Naive B cell (primary cell): ENCODE data around the gene FRMD4A. TPM values are rescaled to one million over a fixed set of nuclear protein-coding genes. Genes with fewer than 3 reads are reported as not detected.

Experiments
- ATAC-seq, 2 donors: fragments of 150-1000 bp; cut with Tn5 transposase; 2 replicates each; pipeline ENCODE4 v1.10.0; 2021; ENCODE audit warnings: low read depth in 2 of 2, mild to moderate bottlenecking in 2 of 2, moderate library complexity in 2 of 2
- DNase-seq: peaks from one replicate; pipeline ENCODE4 v3.0.0; 2022
- H3K27ac Mint-ChIP-seq, 6 donors: one replicate each; pipeline ENCODE4 v1.8.0; 2020 to 2022; ENCODE audit warnings: mild to moderate bottlenecking in 6 of 6, mixed read lengths in 6 of 6, moderate library complexity in 5 of 6, inconsistent platforms in 2 of 6
- H3K27me3 Mint-ChIP-seq, 3 donors: one replicate each; pipeline ENCODE4 v1.8.0; 2021 to 2022; ENCODE audit warnings: mixed read lengths in 3 of 3, mild to moderate bottlenecking in 1 of 3
- H3K36me3 Mint-ChIP-seq, 2 donors: one replicate each; pipeline ENCODE4 v1.8.0; 2020 to 2022; ENCODE audit warnings: mixed read lengths in 2 of 2, inconsistent platforms in 1 of 2, mild to moderate bottlenecking in 1 of 2
- H3K4me1 Mint-ChIP-seq, 3 donors: one replicate each; pipeline ENCODE4 v1.8.0; 2020 to 2022; ENCODE audit warnings: mixed read lengths in 3 of 3, inconsistent platforms in 1 of 3, mild to moderate bottlenecking in 1 of 3, moderate library complexity in 1 of 3
- H3K4me3 Mint-ChIP-seq, 8 donors: one replicate each; pipeline ENCODE4 v1.8.0; 2020 to 2022; ENCODE audit warnings: mild to moderate bottlenecking in 8 of 8, mixed read lengths in 8 of 8, moderate library complexity in 8 of 8, inconsistent platforms in 2 of 8
- H3K9me3 Mint-ChIP-seq, 7 donors: one replicate each; pipeline ENCODE4 v1.8.0; 2020 to 2022; ENCODE audit warnings: mixed read lengths in 7 of 7, mild to moderate bottlenecking in 5 of 7, inconsistent platforms in 2 of 7, moderate library complexity in 1 of 7
- polyA plus RNA-seq, 6 donors: library from polyadenylated mRNA; unstranded; fragments of 300-500 nt; fragmentation: Illumina TruSeq; gene quantifications; one replicate each; pipeline ENCODE4 v1.2.3, GENCODE V29; 2021; ENCODE audit warnings: low read depth in 6 of 6

Gene FRMD4A
- polyA plus RNA-seq, 6 donors from 2014 or later = 0.09 to 0.20 (median 0.10) TPM; not detected in 3

- Mint-ChIP-seq H3K4me1 (peaks cover 0 to 3% (median under 1%) of the 10 kb centered on the region in 3 donors), H3K27ac (no peak overlapping the region), H3K36me3 (no peaks in the 10 kb centered on the region), H3K4me3 (no peak overlapping the region), H3K27me3 (peaks cover 19 to 57% (median 38%) of the 10 kb centered on the region in 3 donors), H3K9me3 (no peaks in the 10 kb centered on the region)
- DNase-seq = no peak
- ATAC-seq = no peak
Measured at GRCh38 chr10:13701157-13701919, 629.4 kb downstream of the FRMD4A start.

GRCh38 chr10:13700473-13701144 lies 630.1 kb downstream of the FRMD4A start:
- Mint-ChIP-seq H3K27me3 (peaks cover 14 to 57% (median 37%) of the 10 kb centered on the region in 3 donors), H3K36me3 (no peaks in the 10 kb centered on the region), H3K4me3 (peak overlapping the region in 2 of 8 donors; percentile 5 to 75), H3K9me3 (no peaks in the 10 kb centered on the region), H3K4me1 (peaks cover 0 to 3% (median 0%) of the 10 kb centered on the region in 3 donors), H3K27ac (no peak overlapping the region)
- ATAC-seq (no peak), DNase-seq (no peak)

- Mint-ChIP-seq H3K4me3 (no peak overlapping the region), H3K27ac (no peak overlapping the region), H3K9me3 (no peaks in the 10 kb centered on the region), H3K36me3 (no peaks in the 10 kb centered on the region), H3K4me1 (no peaks in the 10 kb centered on the region), H3K27me3 (peaks cover 4 to 43% (median 27%) of the 10 kb centered on the region in 3 donors)
- ATAC-seq = no peak
- DNase-seq = no peak
Measured at GRCh38 chr10:13699216-13699615, 631.5 kb downstream of the FRMD4A start.

- Mint-ChIP-seq H3K4me3 (no peak overlapping the region), H3K4me1 (no peaks in the 10 kb centered on the region), H3K27me3 (peaks cover 0 to 39% (median 25%) of the 10 kb centered on the region in 3 donors), H3K36me3 (no peaks in the 10 kb centered on the region), H3K9me3 (no peaks in the 10 kb centered on the region), H3K27ac (no peak overlapping the region)
- no peak for DNase-seq
- no peak for ATAC-seq
Measured at GRCh38 chr10:13698217-13698616, 632.5 kb downstream of the FRMD4A start.

GRCh38 chr10:13696071-13696470 lies 634.7 kb downstream of the FRMD4A start:
- ATAC-seq (no peak), DNase-seq (no peak)
- no peaks in the 10 kb centered on the region for H3K4me1 Mint-ChIP-seq
- H3K36me3 Mint-ChIP-seq = no peaks in the 10 kb centered on the region
- peak overlapping the region in 1 of 6 donors; percentile 11 for H3K27ac Mint-ChIP-seq
- H3K27me3 Mint-ChIP-seq = peaks cover 0 to 36% (median 23%) of the 10 kb centered on the region in 3 donors
- no peaks in the 10 kb centered on the region for H3K9me3 Mint-ChIP-seq
- H3K4me3 Mint-ChIP-seq = no peak overlapping the region

- Mint-ChIP-seq H3K4me1 (no peaks in the 10 kb centered on the region), H3K9me3 (no peaks in the 10 kb centered on the region), H3K27me3 (peaks cover 0 to 36% (median 23%) of the 10 kb centered on the region in 3 donors), H3K27ac (no peak overlapping the region), H3K36me3 (no peaks in the 10 kb centered on the region), H3K4me3 (no peak overlapping the region)
- no peak for DNase-seq
- ATAC-seq = no peak
Measured at GRCh38 chr10:13695588-13695987, 635.1 kb downstream of the FRMD4A start.

- no peaks in the 10 kb centered on the region for H3K36me3 Mint-ChIP-seq
- no peaks in the 10 kb centered on the region for H3K9me3 Mint-ChIP-seq
- no peaks in the 10 kb centered on the region for H3K4me1 Mint-ChIP-seq
- H3K27ac Mint-ChIP-seq = no peak overlapping the region
- H3K27me3 Mint-ChIP-seq = peaks cover 0 to 23% (median 22%) of the 10 kb centered on the region in 3 donors
- no peak overlapping the region for H3K4me3 Mint-ChIP-seq
- DNase-seq = no peak
- no peak for ATAC-seq
Measured at GRCh38 chr10:13693783-13694700, 636.7 kb downstream of the FRMD4A start.

GRCh38 chr10:13690281-13690825 lies 640.4 kb downstream of the FRMD4A start:
- ATAC-seq (no peak), DNase-seq (no peak)
- H3K4me1 Mint-ChIP-seq = no peaks in the 10 kb centered on the region
- H3K4me3 Mint-ChIP-seq = no peak overlapping the region
- no peaks in the 10 kb centered on the region for H3K9me3 Mint-ChIP-seq
- H3K27me3 Mint-ChIP-seq = peaks cover 0 to 10% (median 6%) of the 10 kb centered on the region in 3 donors
- no peaks in the 10 kb centered on the region for H3K36me3 Mint-ChIP-seq
- no peak overlapping the region for H3K27ac Mint-ChIP-seq

GRCh38 chr10:13686331-13686752 lies 644.4 kb downstream of the FRMD4A start:
- Mint-ChIP-seq H3K27ac (no peak overlapping the region), H3K4me3 (no peak overlapping the region), H3K36me3 (no peaks in the 10 kb centered on the region), H3K4me1 (no peaks in the 10 kb centered on the region), H3K9me3 (no peaks in the 10 kb centered on the region), H3K27me3 (peaks cover 0 to 7% (median 3%) of the 10 kb centered on the region in 3 donors)
- no peak for DNase-seq
- ATAC-seq = no peak

- DNase-seq (no peak), ATAC-seq (no peak)
- Mint-ChIP-seq H3K4me1 (no peaks in the 10 kb centered on the region), H3K9me3 (no peaks in the 10 kb centered on the region), H3K4me3 (no peak overlapping the region), H3K27ac (no peak overlapping the region), H3K36me3 (no peaks in the 10 kb centered on the region), H3K27me3 (peaks cover 0 to 11% (median 8%) of the 10 kb centered on the region in 3 donors)
Measured at GRCh38 chr10:13685885-13686284, 644.8 kb downstream of the FRMD4A start.

GRCh38 chr10:13684806-13685482 lies 645.8 kb downstream of the FRMD4A start:
- no peak for DNase-seq
- Mint-ChIP-seq H3K4me1 (no peaks in the 10 kb centered on the region), H3K4me3 (no peak overlapping the region), H3K27ac (no peak overlapping the region), H3K9me3 (no peaks in the 10 kb centered on the region), H3K27me3 (peaks cover 0 to 13% (median 13%) of the 10 kb centered on the region in 3 donors), H3K36me3 (no peaks in the 10 kb centered on the region)
- no peak for ATAC-seq

GRCh38 chr10:13684252-13684791 lies 646.4 kb downstream of the FRMD4A start:
- peaks cover 0 to 17% (median 13%) of the 10 kb centered on the region in 3 donors for H3K27me3 Mint-ChIP-seq
- DNase-seq (no peak), ATAC-seq (no peak)
- H3K27ac Mint-ChIP-seq = no peak overlapping the region
- no peaks in the 10 kb centered on the region for H3K9me3 Mint-ChIP-seq
- no peak overlapping the region for H3K4me3 Mint-ChIP-seq
- H3K36me3 Mint-ChIP-seq = no peaks in the 10 kb centered on the region
- H3K4me1 Mint-ChIP-seq = no peaks in the 10 kb centered on the region
